Thyroid gland (tissue), 4 donors: ENCODE measurements around the gene WDR49. TPM values are rescaled to one million over a fixed set of nuclear protein-coding genes. Genes with fewer than 3 reads are reported as not detected.

Experiments used
- DNase-seq, 2 donors: peaks; one replicate each; pipeline ENCODE4 v3.0.0-alpha.2; 2019
- H3K27ac ChIP-seq, 3 donors: fragments of 200-600 bp; sonication (generic); 1 replicate in 2 of 3; 2 replicates in 1 of 3; pipeline ENCODE4 v1.5.1; 2016 to 2019; ENCODE audit warnings: mild to moderate bottlenecking in 1 of 3, moderate library complexity in 1 of 3
- H3K27me3 ChIP-seq: fragments of 200-600 bp; sonication (generic); one replicate; pipeline ENCODE4 v1.5.1; 2019
- H3K36me3 ChIP-seq, 2 donors: fragments of 200-600 bp; sonication (generic); one replicate each; pipeline ENCODE4 v1.5.1; 2016 to 2019
- H3K4me1 ChIP-seq, 2 donors: fragments of 200-600 bp; sonication (generic); one replicate each; pipeline ENCODE4 v1.5.1; 2017 to 2019
- H3K4me3 ChIP-seq, 3 donors: fragments of 200-600 bp; sonication (generic); replicated peaks in 1 of 3; 1 replicate in 2 of 3; 2 replicates in 1 of 3; pipeline ENCODE4 v1.5.1; 2016; ENCODE audit warnings: mild to moderate bottlenecking in 1 of 3
- H3K9me3 ChIP-seq: fragments of 200-600 bp; sonication (generic); one replicate; pipeline ENCODE4 v1.5.1; 2017
- CTCF ChIP-seq, 6 experiments: fragments of 200-600 bp in 3 of 6; fragments of 450-650 bp in 3 of 6; sonication (generic) in 3 of 6; IDR thresholded peaks; one replicate each; pipeline ENCODE4 v1.5.1; 2016 to 2019; ENCODE audit warnings: antibody characterized with exemption in 6 of 6, mild to moderate bottlenecking in 2 of 6, inconsistent platforms in 1 of 6, moderate library complexity in 1 of 6
- POLR2A ChIP-seq, 2 donors: fragments of 450-650 bp; IDR thresholded peaks; one replicate each; pipeline ENCODE4 v1.6.1; 2017; ENCODE audit warnings: antibody characterized with exemption in 2 of 2, mild to moderate bottlenecking in 2 of 2, moderate library complexity in 1 of 2
- WGBS, 2 donors: methylation state at CpG; one replicate each; pipeline ENCODE4 v1.1.5; 2017; 5-methylcytosine and 5-hydroxymethylcytosine counted together
- intact Hi-C: fragments of 100-400 bp; cut with DNase I; formaldehyde crosslinking; loops from one replicate; pipeline ENCODE4 v1.15.1; 2023
- total RNA-seq, 4 donors: library from RNA; depleted of rRNA; stranded (reverse); fragments of >200 nt; gene quantifications; one replicate each; pipeline ENCODE4 v1.2.3, GENCODE V29; 2016

The WDR49 gene
- total RNA-seq, 4 donors from 2014 or later = 0.56 to 2.2 (median 1.6) TPM

GRCh38 chr3:167507954-167508353, 145.8 kb downstream of the WDR49 start:
- no peak overlapping the region for H3K27ac ChIP-seq
- H3K27me3 ChIP-seq = no peaks in the 10 kb centered on the region
- intact Hi-C loops = no loop called here
- no peak overlapping the region for H3K4me3 ChIP-seq
- no peaks in the 10 kb centered on the region for H3K4me1 ChIP-seq
- no peaks in the 10 kb centered on the region for H3K9me3 ChIP-seq
- no peaks in the 10 kb centered on the region for H3K36me3 ChIP-seq
- TF ChIP-seq POLR2A (IDR thresholded peaks at IDR 0.05) (no peak), CTCF (IDR thresholded peaks at IDR 0.05) (no peak)
- 95 to 97% methylated on average over 1 of the region's 1 CpG for WGBS, 2 donors
- no peak for DNase-seq

GRCh38 chr3:167502401-167502800, 151.3 kb downstream of the WDR49 start:
- DNase-seq = no peak
- 82% methylated on average over 2 of the region's 2 CpGs for WGBS, 2 donors
- Histone ChIP-seq H3K4me1 (no peaks in the 10 kb centered on the region), H3K4me3 (no peak overlapping the region), H3K36me3 (no peaks in the 10 kb centered on the region), H3K9me3 (no peaks in the 10 kb centered on the region), H3K27ac (no peak overlapping the region), H3K27me3 (no peaks in the 10 kb centered on the region)
- intact Hi-C loops = no loop called here
- TF ChIP-seq POLR2A (IDR thresholded peaks at IDR 0.05) = no peak
- no peak for TF ChIP-seq CTCF (IDR thresholded peaks at IDR 0.05)

- no peak overlapping the region for H3K27ac ChIP-seq
- H3K4me1 ChIP-seq = no peaks in the 10 kb centered on the region
- H3K27me3 ChIP-seq = no peaks in the 10 kb centered on the region
- no peaks in the 10 kb centered on the region for H3K9me3 ChIP-seq
- intact Hi-C loops = no loop called here
- TF ChIP-seq CTCF (IDR thresholded peaks at IDR 0.05) = no peak
- no peak for TF ChIP-seq POLR2A (IDR thresholded peaks at IDR 0.05)
- no peak overlapping the region for H3K4me3 ChIP-seq
- DNase-seq = no peak
- 72 to 78% methylated on average over 3 of the region's 3 CpGs for WGBS, 2 donors
- H3K36me3 ChIP-seq = no peaks in the 10 kb centered on the region
Observed at GRCh38 chr3:167501941-167502340, 151.8 kb downstream of the WDR49 start.

DNA sequence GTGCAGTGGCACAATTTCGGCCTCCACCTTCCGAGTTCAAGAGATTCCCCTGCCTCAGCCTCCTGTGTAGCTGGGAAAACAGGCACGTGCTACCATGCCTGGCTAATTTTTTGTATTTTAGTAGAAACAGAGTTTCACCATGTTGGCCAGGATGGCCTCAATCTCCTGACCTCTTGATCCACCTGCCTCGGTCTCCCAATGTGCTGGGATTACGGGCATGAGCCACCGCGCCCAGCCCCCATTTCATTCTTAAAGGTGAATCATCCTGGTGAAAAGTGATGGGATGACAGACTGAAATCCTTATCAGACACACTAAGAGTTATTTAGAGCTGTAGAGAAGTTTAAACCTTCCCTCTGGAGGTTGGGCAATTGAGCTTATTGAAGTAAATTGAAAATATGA, 155.8 kb downstream of the WDR49 start:
- WGBS, 2 donors = 93 to 94% methylated on average over 7 of the region's 7 CpGs
- Histone ChIP-seq H3K4me3 (no peak overlapping the region), H3K27ac (no peak overlapping the region), H3K36me3 (no peaks in the 10 kb centered on the region), H3K9me3 (no peaks in the 10 kb centered on the region), H3K27me3 (no peaks in the 10 kb centered on the region), H3K4me1 (no peaks in the 10 kb centered on the region)
- no peak for TF ChIP-seq CTCF (IDR thresholded peaks at IDR 0.05)
- TF ChIP-seq POLR2A (IDR thresholded peaks at IDR 0.05) = no peak
- intact Hi-C loops = no loop called here
- DNase-seq = no peak

DNA sequence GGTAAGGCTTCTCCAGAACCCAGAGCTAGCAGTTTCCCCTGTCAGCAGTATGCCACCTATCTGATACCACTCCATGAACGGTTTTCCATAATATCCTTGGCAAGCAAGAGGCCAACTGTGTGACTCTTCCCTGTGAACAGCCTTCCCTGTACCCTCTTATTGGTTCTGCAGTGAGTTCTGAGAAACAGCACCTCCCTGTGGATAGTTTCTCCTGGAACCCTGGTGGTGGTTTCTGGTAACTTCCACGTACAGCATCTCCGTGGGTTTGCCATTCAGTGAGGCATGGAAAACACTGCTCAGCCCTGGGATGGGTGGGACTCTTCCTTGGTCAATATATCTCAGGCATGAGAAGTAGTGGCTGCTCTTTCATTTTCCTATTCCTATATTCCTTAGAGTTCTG, 160.5 kb downstream of the WDR49 start:
- intact Hi-C loops = no loop called here
- Histone ChIP-seq H3K4me1 (no peaks in the 10 kb centered on the region), H3K27ac (no peak overlapping the region), H3K36me3 (no peaks in the 10 kb centered on the region), H3K27me3 (no peaks in the 10 kb centered on the region), H3K4me3 (no peak overlapping the region), H3K9me3 (no peaks in the 10 kb centered on the region)
- DNase-seq = no peak
- 49 to 63% methylated on average over 3 of the region's 3 CpGs for WGBS, 2 donors
- TF ChIP-seq POLR2A (IDR thresholded peaks at IDR 0.05) (no peak), CTCF (IDR thresholded peaks at IDR 0.05) (no peak)
